Keratinocyte (primary cell): ENCODE results near the gene FBRS.

ENCODE experiments used
- EZH2 ChIP-seq: IDR thresholded peaks from one replicate; pipeline ENCODE4 v1.6.1; 2012; ENCODE audit warnings: inconsistent platforms, mild to moderate bottlenecking, low read length, moderate library complexity
- TF ChIP-seq, protein P1 (sequence below), 3 experiments: IDR thresholded peaks in 1 of 3; conservative IDR thresholded peaks in 1 of 3; optimal IDR thresholded peaks in 1 of 3; 2 replicates in 2 of 3; 3 replicates in 1 of 3; pipeline versions ENCODE3 to v1.5.1; 2011; ENCODE audit warnings: low read length in 3 of 3, mild to moderate bottlenecking in 3 of 3, moderate library complexity in 2 of 3, control low read depth in 1 of 3, inconsistent platforms in 1 of 3; ENCODE audit not compliant: insufficient read depth in 2 of 3; ENCODE audit errors: extremely low read depth in 1 of 3

DNA sequence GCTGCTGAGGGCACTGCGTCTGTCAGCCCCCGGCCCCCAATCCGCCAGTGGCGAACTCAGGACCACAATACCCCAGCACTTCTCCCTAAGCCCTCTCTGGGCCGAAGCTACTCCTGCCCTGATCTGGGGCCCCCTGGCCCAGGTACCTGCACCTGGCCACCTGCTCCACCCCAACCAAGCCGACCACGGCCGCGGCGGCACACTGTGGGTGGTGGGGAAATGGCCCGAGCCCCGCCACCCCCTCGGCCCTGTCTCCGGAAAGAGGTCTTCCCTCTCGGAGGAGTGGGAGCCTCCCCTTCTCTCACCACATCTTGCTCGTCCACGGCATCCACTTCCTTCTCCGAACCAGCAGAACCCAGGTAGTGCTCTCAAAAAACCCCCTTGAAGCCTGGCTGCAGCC is 3.4 kb upstream of the FBRS start:
- TF ChIP-seq, protein P1, sequence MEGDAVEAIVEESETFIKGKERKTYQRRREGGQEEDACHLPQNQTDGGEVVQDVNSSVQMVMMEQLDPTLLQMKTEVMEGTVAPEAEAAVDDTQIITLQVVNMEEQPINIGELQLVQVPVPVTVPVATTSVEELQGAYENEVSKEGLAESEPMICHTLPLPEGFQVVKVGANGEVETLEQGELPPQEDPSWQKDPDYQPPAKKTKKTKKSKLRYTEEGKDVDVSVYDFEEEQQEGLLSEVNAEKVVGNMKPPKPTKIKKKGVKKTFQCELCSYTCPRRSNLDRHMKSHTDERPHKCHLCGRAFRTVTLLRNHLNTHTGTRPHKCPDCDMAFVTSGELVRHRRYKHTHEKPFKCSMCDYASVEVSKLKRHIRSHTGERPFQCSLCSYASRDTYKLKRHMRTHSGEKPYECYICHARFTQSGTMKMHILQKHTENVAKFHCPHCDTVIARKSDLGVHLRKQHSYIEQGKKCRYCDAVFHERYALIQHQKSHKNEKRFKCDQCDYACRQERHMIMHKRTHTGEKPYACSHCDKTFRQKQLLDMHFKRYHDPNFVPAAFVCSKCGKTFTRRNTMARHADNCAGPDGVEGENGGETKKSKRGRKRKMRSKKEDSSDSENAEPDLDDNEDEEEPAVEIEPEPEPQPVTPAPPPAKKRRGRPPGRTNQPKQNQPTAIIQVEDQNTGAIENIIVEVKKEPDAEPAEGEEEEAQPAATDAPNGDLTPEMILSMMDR (optimal IDR thresholded peaks at IDR 0.05 in 1 of 3, IDR thresholded peaks at IDR 0.05 in 1 of 3, conservative IDR thresholded peaks at IDR 0.05 in 1 of 3; ENCODE audit: extremely low read depth in 1 of 3, insufficient read depth in 2 of 3, low read length in 3 of 3), result no peak
- no peak for TF ChIP-seq EZH2
